GM12878 (cell line): ENCODE results near the gene GGNBP2. TPM values are rescaled to one million over a fixed set of nuclear protein-coding genes. Genes with fewer than 3 reads are reported as not detected.

Experiments
- BMI1 ChIP-seq: fragments of 450-650 bp; IDR thresholded peaks from 2 replicates; pipeline ENCODE4 v1.6.1; 2016; ENCODE audit warnings: mild to moderate bottlenecking, moderate library complexity, borderline replicate concordance
- BRCA1 ChIP-seq: IDR thresholded peaks from 2 replicates; pipeline ENCODE4 v1.6.1; 2011; ENCODE audit warnings: low read depth, low read length, improper control_type of control experiment
- CUX1 ChIP-seq: IDR thresholded peaks from 2 replicates; pipeline ENCODE4 v1.6.1; 2012; ENCODE audit warnings: improper control_type of control experiment, low read depth, low read length; ENCODE audit not compliant: insufficient replicate concordance
- EZH2 ChIP-seq: IDR thresholded peaks from 2 replicates; pipeline ENCODE4 v1.6.1; 2012; ENCODE audit warnings: low read depth, mild to moderate bottlenecking, control low read depth, inconsistent platforms, low read length, borderline replicate concordance; ENCODE audit not compliant: control insufficient read depth
- FOS ChIP-seq: IDR thresholded peaks from 3 replicates; pipeline ENCODE4 v1.6.1; 2011; ENCODE audit warnings: borderline replicate concordance; ENCODE audit not compliant: insufficient read length; ENCODE audit errors: extremely low read depth
- FOXK2 ChIP-seq: fragments of 450-650 bp; IDR thresholded peaks from 2 replicates; pipeline ENCODE4 v1.6.1; 2017; ENCODE audit warnings: mild to moderate bottlenecking, moderate library complexity
- GABPA ChIP-seq: IDR thresholded peaks from 2 replicates; pipeline ENCODE4 v1.6.1; 2014; ENCODE audit warnings: antibody characterized with exemption, low read depth, mild to moderate bottlenecking, inconsistent platforms
- IRF3 ChIP-seq: fragments of 450-650 bp; IDR thresholded peaks from 2 replicates; pipeline ENCODE4 v1.6.1; 2014; ENCODE audit warnings: mild to moderate bottlenecking
- KAT2A ChIP-seq: conservative IDR thresholded peaks from 2 replicates; pipeline ENCODE4 v1.6.1; 2011; ENCODE audit warnings: low read depth, low read length; ENCODE audit not compliant: control insufficient read depth
- MTA2 ChIP-seq: fragments of 450-650 bp; IDR thresholded peaks from 2 replicates; pipeline ENCODE4 v1.6.1; 2016; ENCODE audit warnings: low read depth, mild to moderate bottlenecking, moderate library complexity
- MYC ChIP-seq: IDR thresholded peaks from 2 replicates; pipeline ENCODE4 v1.6.1; 2011; ENCODE audit warnings: mild to moderate bottlenecking, low read length, moderate library complexity, inconsistent platforms; ENCODE audit not compliant: insufficient read depth, insufficient replicate concordance, insufficient read length, severe bottlenecking
- NFIC ChIP-seq: IDR thresholded peaks from 2 replicates; pipeline ENCODE4 v1.6.1; 2012; ENCODE audit warnings: low read depth, mild to moderate bottlenecking, inconsistent platforms, low read length, moderate library complexity
- NFYB ChIP-seq: IDR thresholded peaks from 2 replicates; pipeline ENCODE4 v1.6.1; 2011; ENCODE audit warnings: low read depth, mild to moderate bottlenecking, low read length, improper control_type of control experiment, moderate library complexity; ENCODE audit not compliant: insufficient read depth
- PBX3 ChIP-seq: IDR thresholded peaks from 2 replicates; pipeline ENCODE4 v1.6.1; 2011; ENCODE audit warnings: mild to moderate bottlenecking, low read depth, low read length, moderate library complexity; ENCODE audit not compliant: insufficient replicate concordance
- POLR2A ChIP-seq: IDR thresholded peaks from 2 replicates; pipeline ENCODE4 v1.6.1; 2011; ENCODE audit warnings: low read depth, mild to moderate bottlenecking, low read length
- POLR2AphosphoS2 ChIP-seq: IDR thresholded peaks from 2 replicates; pipeline ENCODE4 v1.6.1; 2011; ENCODE audit warnings: low read depth, mild to moderate bottlenecking, low read length, improper control_type of control experiment, moderate library complexity
- RAD21 ChIP-seq: IDR thresholded peaks from 2 replicates; pipeline ENCODE4 v1.6.1; 2011; ENCODE audit warnings: mild to moderate bottlenecking, low read depth, low read length, moderate library complexity; ENCODE audit not compliant: insufficient read depth
- RB1 ChIP-seq: fragments of 450-650 bp; formaldehyde crosslinking; IDR thresholded peaks from 2 replicates; pipeline ENCODE4 v1.6.1; 2017; ENCODE audit warnings: mild to moderate bottlenecking, borderline replicate concordance
- ZBED1 ChIP-seq: IDR thresholded peaks from 2 replicates; pipeline ENCODE4 v1.6.1; 2016; ENCODE audit warnings: borderline replicate concordance
- ZBTB33 ChIP-seq: fragments of 450-650 bp; IDR thresholded peaks from 2 replicates; pipeline ENCODE4 v1.6.1; 2017; ENCODE audit warnings: mild to moderate bottlenecking
- ZNF217 ChIP-seq: fragments of 450-650 bp; IDR thresholded peaks from 2 replicates; pipeline ENCODE4 v1.6.1; 2017; ENCODE audit warnings: antibody characterized with exemption, mild to moderate bottlenecking
- polyA plus RNA-seq, 11 experiments: library from polyadenylated mRNA; depleted of rRNA in 4 of 11; unstranded in 6 of 11; stranded (reverse) in 5 of 11; fragments of >200 nt; fragmentation: Nextera tagmentation in 4 of 11; fragmentation: Illumina TruSeq in 1 of 11; extraction: Ambion mirVana in 4 of 11; extraction: Trizol in 1 of 11; gene quantifications; 1 replicate in 1 of 11; 2 replicates in 10 of 11; pipeline versions ENCODE4 v1.2.1 to v1.2.3, GENCODE V29; 2011 to 2016; ENCODE audit warnings: inconsistent platforms in 2 of 11, missing spikeins in 2 of 11, low read depth in 1 of 11
- total RNA-seq, 4 experiments: library from RNA; depleted of rRNA in 3 of 4; stranded (reverse); fragments of >200 nt in 3 of 4; fragmentation: Illumina TruSeq in 1 of 4; extraction: Trizol in 1 of 4; gene quantifications; 2 replicates each; pipeline versions ENCODE4 v1.2.1 to v1.2.3, GENCODE V29; 2013 to 2021

The GGNBP2 gene
- total and polyA plus RNA-seq, 10 of the 15 experiments (the other 5 are each of a cell fraction or from before 2014, with no cell fraction given): 36.3 to 82.0 (median 50.0) TPM

- TF ChIP-seq EZH2: no peak
- no peak for TF ChIP-seq FOXK2
- TF ChIP-seq MYC: no peak
- no peak for TF ChIP-seq NFYB
- no peak for TF ChIP-seq KAT2A
- no peak for TF ChIP-seq NFIC
- TF ChIP-seq IRF3: no peak
- TF ChIP-seq BMI1: no peak
- TF ChIP-seq POLR2A: peak; percentile 93
- TF ChIP-seq GABPA: no peak
- TF ChIP-seq RAD21: no peak
- no peak for TF ChIP-seq ZNF217
- TF ChIP-seq POLR2AphosphoS2: peak; percentile 56
- peak; percentile 79 for TF ChIP-seq BRCA1
- TF ChIP-seq ZBTB33: no peak
- TF ChIP-seq PBX3: no peak
- no peak; the same call in 1 of the 2 replicates for TF ChIP-seq RB1
- no peak for TF ChIP-seq MTA2
- TF ChIP-seq ZBED1: no peak
- no peak for TF ChIP-seq FOS
- TF ChIP-seq CUX1: no peak
Observed at GRCh38 chr17:36544307-36545076, at the start of gene GGNBP2 (continued).
